GM11168 (cell line): ENCODE data around the gene ARL14.
"Not testable (repeated sequence)": the region's sequence is repeated elsewhere in the genome, so short reads cannot be mapped to it uniquely, and the experiment has no call there.

Source experiments
- in situ Hi-C: fragments of 300-500 bp; cut with MboI; formaldehyde crosslinking; loops from one replicate; pipeline ENCODE4 v1.12.0; 2022; ENCODE audit warnings: low sequenced_read_pairs; ENCODE audit not compliant: unreplicated experiment

ARL14 gene

DNA sequence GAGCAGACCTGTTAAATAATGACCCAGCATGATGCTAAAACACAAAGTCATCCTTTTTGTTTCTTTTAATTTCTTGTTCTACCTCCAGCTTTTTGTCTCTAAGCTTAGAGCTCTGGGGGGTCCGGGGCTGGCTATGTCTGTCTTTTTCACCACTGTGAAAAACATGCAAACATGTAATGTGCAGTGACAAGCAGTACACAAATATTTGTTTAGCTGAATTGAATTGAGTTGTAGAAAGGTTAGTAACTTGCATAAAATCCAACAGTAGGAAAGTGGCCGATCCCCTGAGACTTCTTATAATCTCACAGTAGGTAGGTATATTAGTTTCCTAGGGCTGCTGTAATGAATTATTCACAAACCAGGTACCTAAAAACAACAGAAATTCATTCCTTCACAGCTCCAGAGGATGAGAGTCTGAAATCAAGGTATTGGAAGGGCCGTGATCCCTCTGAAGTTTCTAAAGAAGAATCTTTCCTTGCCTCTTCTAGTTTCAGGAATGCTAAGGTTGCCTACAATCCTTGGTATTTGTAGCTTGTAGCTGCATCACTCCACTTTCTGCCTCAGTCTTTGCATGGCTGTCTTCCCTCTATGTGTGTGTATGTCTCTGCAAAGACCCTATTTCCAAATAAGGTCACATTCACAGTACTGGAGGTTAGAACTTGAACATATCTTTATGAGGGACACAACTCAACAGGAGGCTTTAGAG is 32.7 kb downstream of the ARL14 start:
- in situ Hi-C loops = no loop called here

- in situ Hi-C loops = not testable (repeated sequence)
Measured at GRCh38 chr3:160713144-160713543, 36.2 kb downstream of the ARL14 start.

DNA sequence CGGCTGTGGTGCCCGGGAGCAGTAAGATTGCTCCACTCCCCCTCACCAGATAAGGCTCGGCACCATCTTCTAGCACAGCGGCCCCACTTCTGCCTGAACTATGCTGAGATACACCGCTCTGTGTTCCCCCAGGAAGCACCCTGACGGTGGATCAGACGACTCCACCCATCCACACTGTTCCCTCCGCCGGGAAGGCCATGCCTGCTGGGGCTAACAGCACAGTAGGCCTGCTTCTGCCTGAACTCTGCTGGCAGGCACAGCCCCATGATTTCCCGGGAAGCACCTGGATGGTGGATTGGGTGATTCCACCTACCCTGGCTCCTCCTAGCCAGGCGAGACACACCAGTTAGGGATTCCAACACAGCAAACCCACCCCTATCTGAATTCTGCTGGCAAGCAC is 42.8 kb downstream of the ARL14 start:
- in situ Hi-C loops = no loop called here

- in situ Hi-C loops = no loop called here
Measured at GRCh38 chr3:160720123-160720746, 43.3 kb downstream of the ARL14 start.

DNA sequence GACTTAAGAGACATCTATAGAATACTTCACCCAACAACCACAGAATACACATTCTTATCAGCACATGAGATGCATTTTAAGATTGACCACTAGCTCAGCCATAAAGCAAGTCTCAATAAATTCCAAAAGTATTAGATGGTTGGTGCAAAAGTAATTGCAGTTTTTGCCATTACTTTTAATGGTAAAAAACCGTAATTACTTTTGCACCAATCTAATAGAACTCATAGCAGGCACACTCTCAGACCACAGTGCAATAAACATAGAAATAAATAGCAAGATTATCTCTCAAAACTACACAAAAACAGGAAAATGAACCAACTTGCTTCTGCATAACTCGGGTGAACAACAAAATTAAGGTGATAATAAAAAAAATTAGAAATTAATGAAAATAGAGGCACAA is 45.4 kb downstream of the ARL14 start:
- in situ Hi-C loops = no loop called here

GRCh38 chr3:160725338-160725737 is 48.4 kb downstream of the ARL14 start:
- in situ Hi-C loops = no loop called here
